Thyroid gland (tissue), 4 donors: ENCODE measurements around the gene MARCKSL1. TPM values are rescaled to one million over a fixed set of nuclear protein-coding genes. Genes with fewer than 3 reads are reported as not detected.

ENCODE experiments used
- DNase-seq, 2 donors: peaks; one replicate each; pipeline ENCODE4 v3.0.0-alpha.2; 2019
- H3K27ac ChIP-seq, 3 donors: fragments of 200-600 bp; sonication (generic); 1 replicate in 2 of 3; 2 replicates in 1 of 3; pipeline ENCODE4 v1.5.1; 2016 to 2019; ENCODE audit warnings: mild to moderate bottlenecking in 1 of 3, moderate library complexity in 1 of 3
- H3K27me3 ChIP-seq: fragments of 200-600 bp; sonication (generic); one replicate; pipeline ENCODE4 v1.5.1; 2019
- H3K36me3 ChIP-seq, 2 donors: fragments of 200-600 bp; sonication (generic); one replicate each; pipeline ENCODE4 v1.5.1; 2016 to 2019
- H3K4me1 ChIP-seq, 2 donors: fragments of 200-600 bp; sonication (generic); one replicate each; pipeline ENCODE4 v1.5.1; 2017 to 2019
- H3K4me3 ChIP-seq, 3 donors: fragments of 200-600 bp; sonication (generic); replicated peaks in 1 of 3; 1 replicate in 2 of 3; 2 replicates in 1 of 3; pipeline ENCODE4 v1.5.1; 2016; ENCODE audit warnings: mild to moderate bottlenecking in 1 of 3
- H3K9me3 ChIP-seq: fragments of 200-600 bp; sonication (generic); one replicate; pipeline ENCODE4 v1.5.1; 2017
- POLR2A ChIP-seq, 2 donors: fragments of 450-650 bp; IDR thresholded peaks; one replicate each; pipeline ENCODE4 v1.6.1; 2017; ENCODE audit warnings: antibody characterized with exemption in 2 of 2, mild to moderate bottlenecking in 2 of 2, moderate library complexity in 1 of 2
- WGBS, 2 donors: methylation state at CpG; one replicate each; pipeline ENCODE4 v1.1.5; 2017; 5-methylcytosine and 5-hydroxymethylcytosine counted together
- intact Hi-C: fragments of 100-400 bp; cut with DNase I; formaldehyde crosslinking; loops from one replicate; pipeline ENCODE4 v1.15.1; 2023
- total RNA-seq, 4 donors: library from RNA; depleted of rRNA; stranded (reverse); fragments of >200 nt; gene quantifications; one replicate each; pipeline ENCODE4 v1.2.3, GENCODE V29; 2016
- TF ChIP-seq, protein P1 (sequence below), 6 experiments: fragments of 200-600 bp in 3 of 6; fragments of 450-650 bp in 3 of 6; sonication (generic) in 3 of 6; IDR thresholded peaks; one replicate each; pipeline ENCODE4 v1.5.1; 2016 to 2019; ENCODE audit warnings: antibody characterized with exemption in 6 of 6, mild to moderate bottlenecking in 2 of 6, inconsistent platforms in 1 of 6, moderate library complexity in 1 of 6

The MARCKSL1 gene
- total RNA-seq, 4 donors from 2014 or later: 62.1 to 97.3 (median 70.6) TPM

GRCh38 chr1:32336963-32337675, 1.1 kb upstream of the MARCKSL1 start:
- DNase-seq: peak in 1 of 2 donors; percentile 50
- intact Hi-C loops: loop anchor here (10.0 kb wide), 1 partner anchor 102 kb away; no protein-coding TSS in a partner anchor
- no peak overlapping the region for H3K4me3 ChIP-seq
- peaks cover 0 to under 1% of the 10 kb centered on the region in 2 donors for H3K36me3 ChIP-seq
- H3K9me3 ChIP-seq: no peaks in the 10 kb centered on the region
- 71 to 73% methylated on average over 4 to 7 of the region's 8 CpGs for WGBS, 2 donors
- peaks cover 32 to 45% of the 10 kb centered on the region in 2 donors for H3K4me1 ChIP-seq
- peak overlapping the region in 1 of 3 donors; percentile 87 for H3K27ac ChIP-seq
- H3K27me3 ChIP-seq: no peaks in the 10 kb centered on the region
- no peak for TF ChIP-seq POLR2A (IDR thresholded peaks at IDR 0.05)
- TF ChIP-seq, protein P1, sequence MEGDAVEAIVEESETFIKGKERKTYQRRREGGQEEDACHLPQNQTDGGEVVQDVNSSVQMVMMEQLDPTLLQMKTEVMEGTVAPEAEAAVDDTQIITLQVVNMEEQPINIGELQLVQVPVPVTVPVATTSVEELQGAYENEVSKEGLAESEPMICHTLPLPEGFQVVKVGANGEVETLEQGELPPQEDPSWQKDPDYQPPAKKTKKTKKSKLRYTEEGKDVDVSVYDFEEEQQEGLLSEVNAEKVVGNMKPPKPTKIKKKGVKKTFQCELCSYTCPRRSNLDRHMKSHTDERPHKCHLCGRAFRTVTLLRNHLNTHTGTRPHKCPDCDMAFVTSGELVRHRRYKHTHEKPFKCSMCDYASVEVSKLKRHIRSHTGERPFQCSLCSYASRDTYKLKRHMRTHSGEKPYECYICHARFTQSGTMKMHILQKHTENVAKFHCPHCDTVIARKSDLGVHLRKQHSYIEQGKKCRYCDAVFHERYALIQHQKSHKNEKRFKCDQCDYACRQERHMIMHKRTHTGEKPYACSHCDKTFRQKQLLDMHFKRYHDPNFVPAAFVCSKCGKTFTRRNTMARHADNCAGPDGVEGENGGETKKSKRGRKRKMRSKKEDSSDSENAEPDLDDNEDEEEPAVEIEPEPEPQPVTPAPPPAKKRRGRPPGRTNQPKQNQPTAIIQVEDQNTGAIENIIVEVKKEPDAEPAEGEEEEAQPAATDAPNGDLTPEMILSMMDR (IDR thresholded peaks at IDR 0.05): no peak

DNA sequence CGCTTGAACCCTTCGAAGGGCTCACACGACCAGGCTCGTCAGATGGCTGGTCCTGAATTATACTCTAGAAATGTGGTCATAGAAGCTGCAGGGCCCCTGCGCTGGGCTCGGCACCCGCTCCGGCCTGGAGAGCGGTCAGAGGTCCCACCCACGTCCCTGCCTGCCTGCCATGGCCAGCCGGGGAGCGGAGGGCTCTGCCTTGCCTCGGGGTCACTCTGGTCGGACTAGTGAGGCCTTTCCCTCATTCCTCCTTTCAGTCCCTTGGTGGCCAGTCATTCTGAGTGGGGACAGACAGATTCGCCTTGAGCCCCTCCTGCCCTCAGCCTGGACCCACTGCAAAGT, 529 bp upstream of the MARCKSL1 start:
- no peak for TF ChIP-seq POLR2A (IDR thresholded peaks at IDR 0.05)
- TF ChIP-seq, protein P1 (IDR thresholded peaks at IDR 0.05): no peak
- 20 to 44% methylated on average over 1 to 12 of the region's 15 CpGs for WGBS, 2 donors
- peak in 1 of 2 donors; percentile 28 for DNase-seq
- H3K27ac ChIP-seq: peak overlapping the region in 2 of 3 donors; percentile 79 to 87
- peaks cover 0 to 4% of the 10 kb centered on the region in 2 donors for H3K36me3 ChIP-seq
- H3K4me3 ChIP-seq: peak overlapping the region in 1 of 3 donors; percentile 78
- H3K4me1 ChIP-seq: peaks cover 37 to 45% of the 10 kb centered on the region in 2 donors
- H3K9me3 ChIP-seq: no peaks in the 10 kb centered on the region
- no peaks in the 10 kb centered on the region for H3K27me3 ChIP-seq
- intact Hi-C loops: loop anchor here (10.0 kb wide), 1 partner anchor 102 kb away; no protein-coding TSS in a partner anchor

DNA sequence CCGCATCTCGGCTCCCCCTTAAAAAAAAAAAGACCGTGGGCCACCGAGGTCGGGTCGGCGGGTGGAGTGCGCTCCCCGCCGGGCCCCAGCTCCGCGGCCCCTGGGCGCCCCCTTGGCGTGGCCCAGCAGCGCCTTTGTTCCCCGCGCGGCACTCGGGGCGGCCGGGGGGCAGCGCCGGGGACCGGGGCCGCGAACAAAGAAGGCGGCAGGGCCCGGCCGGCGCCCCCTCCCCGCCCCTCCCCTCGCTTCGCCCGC, 571 bp downstream of the MARCKSL1 start:
- peaks cover 0 to 4% of the 10 kb centered on the region in 2 donors for H3K36me3 ChIP-seq
- peak overlapping the region; percentile 18 to 81 (median 78) for H3K4me3 ChIP-seq
- H3K4me1 ChIP-seq: peaks cover 48 to 56% of the 10 kb centered on the region in 2 donors
- no peaks in the 10 kb centered on the region for H3K9me3 ChIP-seq
- H3K27ac ChIP-seq: peak overlapping the region; percentile 85 to 90 (median 87)
- TF ChIP-seq, protein P1 (IDR thresholded peaks at IDR 0.05): no peak
- TF ChIP-seq POLR2A (IDR thresholded peaks at IDR 0.05): no peak
- intact Hi-C loops: loop anchor here (10.0 kb wide), 1 partner anchor 101 kb away; no protein-coding TSS in a partner anchor
- H3K27me3 ChIP-seq: no peaks in the 10 kb centered on the region
- DNase-seq: no peak
- no CpG with 5 or more reads among the region's 34 CpGs for WGBS, 2 donors

DNA sequence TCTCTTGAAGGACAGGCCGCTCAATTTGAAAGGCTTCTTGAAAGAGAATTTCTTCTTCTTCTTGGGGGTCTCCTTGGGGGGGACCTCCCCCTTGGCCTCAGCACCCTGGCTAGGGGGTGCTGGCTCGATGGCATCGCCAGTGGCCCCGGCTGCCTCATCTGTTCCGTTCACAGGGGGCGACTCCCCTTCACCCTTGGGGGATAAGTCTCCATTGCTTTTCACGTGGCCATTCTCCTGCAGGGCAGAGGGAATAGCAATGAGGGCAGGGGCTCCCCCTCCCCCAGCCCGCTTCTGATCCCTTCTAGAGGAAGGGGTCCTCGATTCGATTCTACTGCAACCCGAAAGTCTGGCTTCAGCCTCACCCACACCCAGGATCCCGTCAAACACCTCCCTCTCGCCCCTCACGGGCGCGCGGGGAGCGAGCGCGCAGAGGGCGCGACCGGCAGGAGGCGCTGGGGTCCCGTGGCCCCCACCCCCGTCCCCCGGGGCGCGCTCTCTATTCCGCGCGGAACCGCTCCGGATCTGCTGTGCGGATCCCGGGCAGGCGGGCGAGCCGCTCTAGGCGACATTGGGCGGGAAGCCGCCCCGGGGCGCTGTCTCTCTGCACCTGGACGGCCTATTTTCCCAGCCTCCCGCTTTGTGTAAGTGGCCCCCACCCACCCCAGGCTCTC, 1.0 kb downstream of the MARCKSL1 start:
- Histone ChIP-seq H3K9me3 (no peaks in the 10 kb centered on the region), H3K27ac (peak overlapping the region; percentile 85 to 90 (median 87)), H3K27me3 (no peaks in the 10 kb centered on the region), H3K4me3 (peak overlapping the region; percentile 18 to 81 (median 78)), H3K36me3 (peaks cover 0 to 4% of the 10 kb centered on the region in 2 donors), H3K4me1 (peaks cover 49 to 61% of the 10 kb centered on the region in 2 donors)
- 4 to 7% methylated on average over 19 to 25 of the region's 46 CpGs for whole genome bisulfite sequencing, 2 donors
- peak; percentile 67 to 69 for DNase-seq
- intact Hi-C loops: loop anchor here (10.0 kb wide), 1 partner anchor 100 kb away; no protein-coding TSS in a partner anchor
- TF ChIP-seq POLR2A (IDR thresholded peaks at IDR 0.05): peak in 1 of 2 donors; percentile 15
- TF ChIP-seq, protein P1 (IDR thresholded peaks at IDR 0.05): peak; percentile 36 to 77 (median 67)
